GM18519 (cell line): Measurements from ENCODE around the gene ANKMY2.
A peak's percentile ranks its signal among the peaks of the same experiment; 100 is the strongest.
"Not testable (repeated sequence)": the region's sequence is repeated elsewhere in the genome, so short reads cannot be mapped to it uniquely, and the experiment has no call there.

ENCODE experiments used
- ATAC-seq: cut with Tn5 transposase; IDR thresholded peaks from one replicate; pipeline ENCODE4 v1.9.1; 2021; ENCODE audit warnings: mild to moderate bottlenecking, moderate library complexity; ENCODE audit not compliant: unreplicated experiment, low FRiP score

The ANKMY2 gene

DNA sequence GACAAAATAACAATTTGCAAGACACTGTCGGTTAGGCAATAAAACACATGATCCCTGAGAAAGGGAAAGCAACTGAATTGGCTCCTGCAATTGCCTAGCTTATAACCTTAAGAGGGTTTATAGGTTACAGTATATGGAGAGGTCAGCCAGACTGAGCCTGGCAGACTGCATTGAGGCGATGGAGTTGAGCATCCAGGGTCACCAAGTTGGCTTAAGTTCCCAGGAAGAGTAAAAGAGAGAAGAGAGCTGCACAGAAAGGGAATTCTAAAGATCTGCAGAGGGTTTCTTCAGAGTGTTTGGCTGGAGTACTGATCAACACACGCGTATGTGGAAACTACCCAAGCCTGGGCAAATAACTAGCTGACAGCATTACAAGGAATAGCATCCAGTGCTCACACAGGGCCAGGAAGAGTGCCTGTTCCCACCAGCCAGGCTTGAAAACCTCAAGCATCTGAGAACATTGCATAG, 11.2 kb downstream of the ANKMY2 start:
- ATAC-seq, result no peak

DNA sequence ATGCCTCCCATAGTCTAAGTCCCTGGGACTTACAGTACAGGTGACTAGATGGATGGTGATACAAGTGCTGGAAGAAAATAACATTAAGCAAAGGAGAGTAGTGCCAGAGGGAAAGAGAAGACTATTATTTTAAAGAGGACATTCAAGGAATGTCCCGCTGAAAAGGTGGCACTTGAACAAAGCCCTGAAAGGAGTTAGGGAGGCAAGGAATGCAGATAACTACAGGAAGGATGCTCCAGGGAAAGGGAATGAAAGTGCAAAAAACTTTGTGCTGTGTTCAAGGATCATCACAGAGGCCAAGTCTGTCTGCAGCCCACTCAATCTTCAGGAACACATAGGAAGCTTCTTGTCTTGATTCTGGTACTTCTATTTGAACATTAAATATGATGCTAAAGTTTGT, 14.9 kb downstream of the ANKMY2 start:
- no peak for ATAC-seq

DNA sequence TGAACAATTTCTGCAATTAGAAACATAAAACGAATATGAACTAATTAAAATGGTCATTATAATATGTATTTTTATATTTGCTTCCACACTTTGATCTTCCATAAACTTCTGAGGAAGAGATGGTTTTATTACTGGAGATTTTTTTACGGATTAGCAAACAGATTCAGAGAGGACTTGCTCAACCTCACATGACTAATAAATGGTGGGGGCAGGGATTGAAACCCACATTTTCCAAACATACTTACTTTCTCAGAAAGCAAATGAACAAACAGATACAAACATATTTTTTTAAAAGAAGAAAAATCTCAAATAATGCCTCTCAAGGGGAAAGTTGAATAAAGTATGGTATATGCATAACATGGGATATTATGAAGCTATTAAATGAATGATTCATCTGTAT, 18.3 kb downstream of the ANKMY2 start:
- no peak for ATAC-seq

DNA sequence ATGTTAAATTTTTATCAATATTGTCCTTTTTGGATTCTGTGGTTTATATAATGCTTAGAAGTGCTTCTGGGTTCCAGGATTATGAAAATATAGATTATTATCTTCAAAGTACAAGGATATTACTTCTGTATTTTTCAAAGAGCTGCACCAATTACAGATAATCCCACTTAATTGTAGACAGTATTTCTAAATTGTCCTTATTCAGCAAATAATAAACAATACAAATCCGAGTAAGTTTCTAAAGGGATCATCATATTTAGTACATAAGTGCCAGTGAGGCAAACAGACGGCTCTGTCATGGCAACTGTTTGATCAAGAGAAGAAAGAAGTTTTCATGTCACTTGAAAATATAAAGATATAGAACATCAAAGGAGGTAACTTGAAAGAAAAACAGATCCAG, 19.2 kb downstream of the ANKMY2 start:
- no peak for ATAC-seq

DNA sequence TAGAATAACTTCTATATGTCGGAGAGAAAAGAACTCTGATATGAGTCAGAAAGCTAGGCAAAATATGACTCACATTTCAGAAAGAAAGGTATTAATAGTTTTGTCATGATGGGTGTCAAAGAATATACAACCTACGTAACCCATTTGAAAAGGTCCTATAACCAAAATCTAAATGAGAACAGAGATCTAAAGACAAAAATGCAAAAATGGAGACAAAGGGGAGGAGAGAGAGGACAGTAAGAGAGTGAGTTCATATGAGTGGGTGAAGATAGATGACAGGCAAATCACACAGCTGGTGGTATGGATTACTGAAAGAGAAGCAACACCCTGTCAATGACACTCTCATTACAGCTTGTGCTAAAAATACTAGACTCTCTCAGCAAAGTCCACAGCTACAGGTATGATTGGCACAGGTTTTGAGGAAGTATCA, 25.6 kb downstream of the ANKMY2 start:
- ATAC-seq, result peak; percentile 97

DNA sequence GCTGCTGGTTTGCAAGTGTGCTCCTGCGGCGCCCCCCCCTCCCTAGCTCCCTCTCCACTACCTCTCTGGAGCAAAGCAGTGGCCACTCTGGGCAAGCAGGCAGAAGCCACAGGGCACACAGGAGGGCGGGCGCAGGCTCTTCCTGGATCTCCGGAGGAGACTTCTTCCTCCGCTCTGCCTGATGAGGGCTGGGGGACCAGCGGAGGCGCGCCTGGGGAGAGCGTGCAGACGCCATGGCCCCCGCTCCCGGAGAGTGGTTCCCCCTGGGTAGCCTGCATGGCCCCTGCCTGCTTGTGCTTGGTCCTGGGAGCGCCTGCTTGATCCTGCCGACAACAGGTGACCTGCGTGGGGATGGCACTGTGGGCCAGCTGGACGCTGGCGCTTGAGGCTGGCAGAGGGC, 29.0 kb downstream of the ANKMY2 start:
- no peak for ATAC-seq

DNA sequence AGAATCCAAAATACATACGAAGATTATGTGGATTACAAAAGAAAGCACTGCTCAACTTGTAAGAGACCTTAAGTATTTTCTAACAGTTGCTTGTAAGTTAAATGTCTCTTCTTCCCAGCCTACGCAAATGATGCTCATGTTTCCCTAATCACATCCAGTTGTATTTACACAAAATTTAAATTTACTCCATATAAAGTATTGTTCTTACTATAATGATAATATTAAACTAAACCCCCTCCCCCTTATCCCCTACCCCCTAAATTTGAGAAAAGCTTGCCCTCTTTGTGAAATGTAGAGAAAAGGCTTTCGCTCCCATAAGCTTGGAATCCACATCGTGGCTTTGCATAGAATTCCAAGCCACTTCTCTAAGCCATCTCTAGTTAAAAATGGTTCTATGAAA, 29.4 kb downstream of the ANKMY2 start:
- ATAC-seq, result no peak

DNA sequence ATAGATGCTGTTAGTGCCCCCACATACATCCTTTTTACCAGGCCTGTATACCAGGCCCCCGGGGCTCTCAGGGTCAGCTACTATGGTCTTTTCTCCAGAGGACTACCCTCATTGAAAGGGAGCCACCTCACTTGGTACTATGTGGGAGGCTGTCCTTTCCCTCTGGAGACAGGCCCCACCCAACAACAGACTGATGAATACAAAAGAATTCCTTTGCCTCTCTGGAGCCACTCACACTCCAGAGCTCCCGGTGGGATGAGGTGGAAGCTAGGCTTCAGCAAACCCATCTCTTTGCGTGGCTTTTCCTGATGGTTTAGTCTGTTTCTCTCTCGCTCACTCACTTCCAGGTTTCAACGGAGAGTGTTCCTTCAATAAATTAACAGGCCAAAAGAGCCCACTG, 30.3 kb downstream of the ANKMY2 start:
- no peak for ATAC-seq

DNA sequence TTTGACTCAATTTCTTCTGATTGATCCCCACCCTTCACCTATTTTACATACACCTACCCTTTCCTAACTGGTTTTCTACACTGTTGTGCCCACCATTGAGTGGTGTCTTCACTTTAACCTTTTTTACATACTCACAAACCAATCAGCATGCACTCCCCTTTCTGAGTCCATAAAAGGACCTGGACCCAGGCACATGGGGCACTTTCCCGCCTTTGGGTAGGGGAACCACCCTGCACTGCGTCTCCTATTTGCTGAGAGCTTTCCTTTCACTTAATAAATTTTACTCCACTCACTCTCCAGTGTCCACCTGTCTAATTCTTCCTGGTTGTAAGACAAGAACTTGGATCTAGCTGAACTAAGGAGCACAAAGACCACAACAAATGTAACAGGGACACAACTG, 33.8 kb downstream of the ANKMY2 start:
- no peak for ATAC-seq

DNA sequence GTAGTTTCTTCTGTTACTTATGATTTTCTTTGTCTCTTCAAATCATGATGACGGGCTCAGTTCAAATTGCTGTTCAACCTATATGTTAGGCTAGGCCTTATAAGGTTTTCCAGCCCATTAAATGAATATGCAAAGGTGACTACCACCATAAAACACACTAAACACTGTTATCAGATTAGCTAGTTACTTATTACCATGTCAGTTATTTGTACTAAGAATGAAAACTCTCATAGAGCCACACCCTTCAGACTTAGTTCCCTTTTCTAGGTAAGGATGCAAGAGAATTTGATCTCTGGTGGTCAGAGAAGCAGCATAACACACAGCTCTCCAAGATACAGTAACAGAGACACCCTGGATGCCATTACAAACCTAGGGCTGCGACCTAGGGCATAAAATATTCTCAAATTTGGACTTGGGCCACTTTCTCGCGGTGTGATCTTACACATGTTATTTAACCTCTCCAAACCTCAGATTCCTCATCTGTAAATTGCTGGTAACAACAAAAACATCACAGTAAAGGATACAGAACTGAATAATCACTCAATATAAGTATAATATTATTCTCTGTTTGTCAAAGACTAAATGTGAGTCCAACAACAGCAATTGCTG, 35.6 kb downstream of the ANKMY2 start:
- ATAC-seq, result peak; percentile 72

DNA sequence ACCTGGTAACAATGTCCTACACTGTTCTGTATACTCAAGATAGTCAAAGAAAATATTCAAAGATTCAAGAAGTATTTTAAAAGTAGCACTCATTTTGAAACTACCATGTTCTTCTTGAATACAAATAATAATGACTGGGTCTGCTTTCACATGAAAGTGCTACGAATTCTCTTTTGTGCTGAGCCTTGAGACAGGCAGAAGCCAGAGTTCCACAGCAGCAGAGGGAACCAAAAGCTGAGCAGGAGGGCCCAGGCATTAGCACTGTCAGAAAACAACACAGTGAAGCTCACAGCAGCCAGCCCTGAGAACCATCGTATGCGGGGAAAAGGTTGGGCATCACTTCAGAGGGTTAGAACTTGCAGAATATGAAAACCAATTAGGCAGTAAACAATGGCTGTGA, 38.9 kb downstream of the ANKMY2 start:
- ATAC-seq, result no peak

DNA sequence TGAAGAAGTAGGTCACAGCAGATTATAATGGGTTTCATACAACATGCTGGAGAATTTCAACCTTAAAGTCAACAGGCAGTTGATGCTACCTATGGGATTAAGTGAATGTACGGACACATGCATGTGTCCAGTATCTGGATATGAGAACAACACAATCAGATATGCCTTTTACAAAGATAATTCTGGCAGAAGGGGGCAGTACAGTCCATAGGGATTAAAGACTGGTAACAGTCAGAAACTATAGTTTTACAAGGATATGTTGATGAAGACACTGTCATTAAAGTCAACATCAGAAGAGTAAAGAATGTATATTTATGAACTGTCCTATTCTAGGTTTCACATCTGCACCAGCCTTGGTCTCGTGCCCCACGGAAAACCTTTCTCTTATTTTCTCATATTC, 41.5 kb downstream of the ANKMY2 start:
- ATAC-seq, result no peak

DNA sequence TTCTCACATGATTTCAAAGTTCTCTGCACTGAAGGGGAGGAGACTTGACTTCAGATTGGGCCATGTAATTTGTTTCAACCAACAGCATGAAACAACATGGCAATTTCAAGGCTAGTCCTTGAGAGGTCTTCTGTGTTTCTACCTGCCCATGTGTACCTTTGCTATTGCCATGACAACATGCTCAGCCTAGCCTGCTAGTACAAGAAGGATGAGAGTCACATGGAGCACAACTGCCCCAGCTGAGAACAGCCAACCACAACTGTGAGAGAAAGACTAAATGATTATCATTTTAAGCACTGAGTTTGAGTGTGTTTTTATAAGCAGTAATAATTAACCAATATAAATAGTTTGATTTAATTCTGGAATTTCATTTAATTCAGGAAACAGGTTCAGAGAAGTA, 41.9 kb downstream of the ANKMY2 start:
- ATAC-seq, result no peak

DNA sequence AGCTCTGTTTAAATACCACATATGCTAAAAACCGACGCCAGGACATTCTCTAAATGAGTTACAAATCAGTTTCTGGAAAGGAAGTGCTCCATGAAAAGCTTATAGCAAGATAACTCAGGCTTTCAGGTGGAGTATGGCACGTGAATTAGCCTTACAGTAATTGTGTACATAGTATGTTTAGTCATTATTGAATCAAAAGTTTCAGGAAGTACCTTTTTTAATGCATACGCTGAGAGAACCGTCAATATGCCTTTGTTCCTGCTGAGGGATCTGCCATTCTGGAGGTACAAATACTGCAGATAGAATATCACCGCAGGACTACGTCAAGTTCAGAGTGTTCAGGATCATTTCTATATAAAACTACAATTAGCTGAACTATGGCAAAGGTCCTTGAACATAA, 45.7 kb downstream of the ANKMY2 start:
- no peak for ATAC-seq

DNA sequence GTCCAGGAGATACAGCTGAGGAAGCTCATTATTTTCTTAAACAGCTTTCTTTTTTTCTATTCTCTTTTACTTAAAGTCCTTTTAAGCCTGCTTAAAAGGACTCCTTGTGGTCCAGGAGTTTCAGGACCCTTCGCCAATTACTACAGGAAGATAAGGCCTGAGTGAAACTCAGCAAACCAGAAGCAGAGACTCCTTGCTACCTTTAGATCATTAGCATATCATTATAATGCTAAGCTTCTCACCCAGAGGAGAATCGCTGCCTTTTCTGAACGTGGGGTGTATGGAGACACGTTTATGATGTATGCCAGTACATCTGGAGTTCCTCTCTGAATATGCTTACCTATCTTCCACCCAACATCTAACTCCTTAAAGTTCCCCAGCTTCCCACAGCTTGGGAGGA, 47.5 kb downstream of the ANKMY2 start:
- ATAC-seq, result no peak

DNA sequence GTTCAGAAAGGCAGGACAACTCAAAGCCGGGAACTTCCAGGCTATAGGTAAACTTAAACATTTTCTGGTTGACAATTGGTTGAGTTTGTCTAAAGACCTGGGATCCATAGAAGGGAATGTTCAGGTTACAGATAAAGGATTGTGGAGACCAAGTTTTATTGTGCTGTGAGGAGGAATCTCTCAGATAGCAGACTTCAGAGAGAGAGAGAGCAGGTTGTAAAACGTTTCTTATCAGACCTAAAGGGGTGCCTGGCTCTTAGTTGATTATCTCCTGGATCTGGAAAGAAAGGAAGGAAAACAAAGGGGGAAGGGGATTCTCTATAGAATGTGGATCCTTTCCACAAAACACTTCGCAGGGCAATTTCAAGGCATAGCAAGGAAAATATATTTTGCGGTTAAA, 50.0 kb downstream of the ANKMY2 start:
- not testable (repeated sequence) for ATAC-seq

DNA sequence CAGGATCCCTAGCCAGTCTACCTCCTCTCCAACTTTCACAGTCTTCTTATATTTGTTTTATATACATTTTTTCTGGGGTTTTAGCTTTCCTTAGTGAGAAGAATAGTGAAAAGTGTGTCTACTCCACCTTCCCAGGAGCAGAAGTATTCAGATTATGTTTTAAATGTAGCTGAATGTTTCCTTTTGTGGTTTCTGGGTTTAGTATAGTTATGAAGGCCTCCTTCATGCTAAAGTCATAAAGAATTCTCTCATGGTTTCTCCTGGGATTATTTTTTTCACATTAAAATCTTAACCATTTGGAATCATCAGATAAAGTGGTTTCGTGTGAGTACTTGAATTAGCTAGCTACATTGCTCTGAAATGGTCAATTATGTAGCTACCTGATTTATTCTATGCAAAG, 50.9 kb downstream of the ANKMY2 start:
- ATAC-seq, result no peak

DNA sequence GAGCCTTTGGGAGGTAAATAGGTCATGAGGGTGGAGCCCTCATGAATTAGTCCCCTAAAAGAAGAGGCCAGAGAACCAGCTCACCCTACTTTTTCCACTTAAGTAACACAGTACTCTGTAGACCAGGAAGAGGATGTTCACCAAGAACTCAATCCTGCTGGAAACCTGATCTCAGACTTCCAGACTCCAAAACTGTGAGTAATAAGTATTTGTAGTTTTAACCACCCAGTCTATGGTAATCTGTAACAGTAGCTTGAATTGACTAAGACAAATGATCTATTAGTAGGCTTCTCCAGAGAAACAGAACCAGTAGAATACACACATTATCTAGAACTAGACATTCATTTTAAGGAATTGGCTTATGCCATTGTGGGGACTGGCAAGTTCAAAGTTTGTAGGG, 51.5 kb downstream of the ANKMY2 start:
- ATAC-seq, result no peak

DNA sequence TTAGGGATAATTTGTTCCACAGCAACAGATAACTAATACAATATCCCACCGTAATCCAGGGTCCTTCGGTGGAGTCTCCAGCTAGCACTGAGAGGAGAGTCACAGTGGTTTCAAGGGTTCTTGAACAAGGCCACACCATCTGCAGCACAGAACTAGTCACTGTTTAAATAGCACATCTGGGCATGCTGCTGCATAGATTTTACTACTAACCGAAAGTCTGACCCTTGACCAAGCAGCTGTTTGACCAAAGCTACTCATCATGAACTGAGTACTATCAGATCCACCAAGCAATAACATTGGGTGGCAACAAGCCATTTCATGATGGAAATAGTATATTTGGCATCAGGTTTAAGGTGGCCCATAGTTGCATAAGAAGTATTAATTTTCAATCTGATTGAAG, 53.2 kb downstream of the ANKMY2 start:
- ATAC-seq, result no peak

DNA sequence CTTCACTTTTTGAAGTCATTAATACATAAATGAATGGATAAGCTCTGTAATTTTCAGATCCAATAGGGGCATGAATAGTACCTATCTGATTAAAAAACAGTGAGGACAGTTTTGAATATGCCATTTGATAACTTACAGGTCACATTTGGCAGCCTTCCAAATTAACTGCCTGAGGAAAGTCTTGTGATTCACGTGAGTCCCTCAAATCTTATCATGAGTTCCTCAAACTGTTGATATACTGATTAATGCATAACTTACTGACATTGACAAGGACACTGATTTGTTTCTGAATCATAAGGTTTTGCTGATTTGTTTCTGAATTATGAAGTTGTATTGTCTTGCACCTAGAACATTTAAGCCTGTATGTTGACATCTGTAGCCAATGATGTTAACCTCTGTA, 55.1 kb downstream of the ANKMY2 start:
- no peak for ATAC-seq

DNA sequence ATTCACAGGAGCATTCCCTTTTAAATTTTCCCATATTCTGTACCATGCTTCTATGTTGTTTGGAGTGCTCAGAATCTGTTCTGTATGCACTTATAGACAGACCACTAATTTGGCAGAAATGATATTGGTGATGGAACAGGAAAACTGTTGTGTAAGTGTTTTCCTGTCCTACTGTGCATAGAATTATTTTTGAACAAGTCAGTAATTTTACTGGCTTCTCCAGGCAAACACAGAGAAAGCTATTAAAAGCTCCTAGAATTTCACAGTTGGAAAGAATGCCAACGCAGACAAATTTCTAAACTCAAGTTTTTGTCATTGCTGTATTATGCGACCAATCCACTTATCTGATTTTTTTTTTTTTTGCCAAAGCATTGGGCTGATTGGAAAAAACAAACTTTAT, 55.7 kb downstream of the ANKMY2 start:
- ATAC-seq, result no peak

DNA sequence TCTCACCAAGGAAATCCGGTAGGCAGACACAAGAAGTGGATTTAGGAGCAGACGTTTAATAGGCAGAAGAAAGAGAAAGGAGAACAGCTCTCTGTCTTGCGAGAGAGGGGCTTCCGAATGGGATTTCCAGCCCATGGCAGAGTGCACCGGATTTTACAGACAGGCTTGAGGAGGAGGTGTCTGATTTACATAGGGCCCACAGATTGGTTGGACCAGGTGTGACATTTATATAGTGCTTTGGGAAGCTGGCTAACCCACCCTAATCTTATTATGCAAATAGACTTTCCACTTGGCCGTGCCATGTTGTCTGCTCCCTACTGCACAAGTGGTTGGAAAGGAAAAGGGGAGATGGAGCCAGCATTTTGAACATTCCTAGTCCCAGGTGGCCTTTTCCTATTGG, 57.8 kb downstream of the ANKMY2 start:
- no peak for ATAC-seq

DNA sequence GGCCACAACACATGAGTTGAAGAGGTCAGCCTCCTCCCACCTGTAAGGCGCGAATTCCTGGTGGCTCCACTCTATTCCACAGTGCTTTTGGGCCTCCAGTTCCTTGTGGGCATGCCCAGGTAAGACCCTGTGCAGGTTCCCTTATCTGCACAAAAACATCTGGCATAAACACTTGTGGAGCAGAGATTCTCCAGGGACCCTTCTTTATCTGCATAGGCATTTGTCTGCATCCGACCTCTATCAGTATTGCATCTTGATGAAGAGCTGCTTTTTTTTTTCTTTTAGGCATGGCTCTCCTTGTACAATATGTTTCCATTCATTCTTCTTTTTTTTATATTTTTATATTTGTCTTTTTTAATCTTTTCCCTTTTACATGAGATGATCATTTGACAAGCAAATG, 58.4 kb downstream of the ANKMY2 start:
- ATAC-seq, result no peak
